Epidermal melanocyte (primary cell): ENCODE measurements around the gene LHFPL2.

ENCODE experiments used
- DNase-seq: peaks from one replicate; pipeline ENCODE4 v3.0.0; 2011; ENCODE audit warnings: low spot score; ENCODE audit not compliant: insufficient read length

The LHFPL2 gene

GRCh38 chr5:78570646-78571045, 77.9 kb downstream of the LHFPL2 start:
- no peak for DNase-seq

GRCh38 chr5:78569441-78569840, 79.1 kb downstream of the LHFPL2 start:
- no peak for DNase-seq

DNA sequence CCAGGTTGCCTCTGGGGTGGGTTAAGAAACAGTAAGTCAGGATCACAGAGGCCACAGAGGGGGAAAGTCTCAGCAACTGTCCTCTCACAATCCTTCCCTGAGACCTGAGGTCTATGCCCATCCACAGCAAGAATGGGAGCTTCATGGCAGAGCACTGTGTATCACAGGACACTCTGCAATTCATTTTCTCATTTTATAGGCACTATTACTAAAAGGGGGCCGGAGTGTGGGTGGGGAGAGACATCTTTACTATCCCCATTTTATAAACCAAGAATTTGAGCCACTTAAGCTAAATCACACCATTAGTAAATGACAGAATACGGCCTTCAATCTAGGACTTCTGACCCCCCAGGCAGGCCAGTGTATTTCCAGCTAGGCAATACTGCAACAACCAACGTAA, 79.9 kb downstream of the LHFPL2 start:
- DNase-seq: no peak

GRCh38 chr5:78568212-78568611, 80.4 kb downstream of the LHFPL2 start:
- DNase-seq: no peak

GRCh38 chr5:78567617-78568016, 81.0 kb downstream of the LHFPL2 start:
- DNase-seq: no peak

DNA sequence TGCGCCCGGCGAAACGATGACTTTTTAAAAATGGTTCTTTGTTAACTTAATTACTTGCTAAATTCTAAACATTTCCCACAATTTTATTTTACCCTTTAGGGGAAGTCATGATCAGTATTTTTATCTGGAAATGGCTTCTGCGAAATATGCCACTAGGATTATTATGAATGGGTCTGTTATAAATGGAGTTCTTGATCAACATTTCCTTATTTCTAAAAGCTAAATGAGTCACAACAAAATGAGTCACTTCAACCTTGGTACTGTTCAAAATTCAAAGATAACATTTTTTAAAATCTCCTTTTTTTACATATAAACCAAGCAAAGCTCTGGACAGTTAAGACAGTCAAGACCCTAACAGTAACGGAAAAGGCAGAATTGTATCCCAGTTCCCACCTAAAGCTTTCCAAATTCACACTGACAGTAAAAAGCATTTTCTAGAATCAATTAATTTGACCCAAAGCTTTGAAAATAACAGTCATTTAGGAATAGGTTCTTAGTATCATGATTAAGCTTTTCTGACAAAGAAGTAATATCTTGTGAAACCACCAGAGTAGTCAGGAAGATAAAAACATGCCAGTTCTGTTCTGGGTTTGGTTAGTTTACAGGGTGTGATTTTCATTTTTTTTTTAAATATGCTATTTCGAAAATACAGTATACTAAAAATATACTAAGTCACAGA, 81.7 kb downstream of the LHFPL2 start:
- no peak for DNase-seq

DNA sequence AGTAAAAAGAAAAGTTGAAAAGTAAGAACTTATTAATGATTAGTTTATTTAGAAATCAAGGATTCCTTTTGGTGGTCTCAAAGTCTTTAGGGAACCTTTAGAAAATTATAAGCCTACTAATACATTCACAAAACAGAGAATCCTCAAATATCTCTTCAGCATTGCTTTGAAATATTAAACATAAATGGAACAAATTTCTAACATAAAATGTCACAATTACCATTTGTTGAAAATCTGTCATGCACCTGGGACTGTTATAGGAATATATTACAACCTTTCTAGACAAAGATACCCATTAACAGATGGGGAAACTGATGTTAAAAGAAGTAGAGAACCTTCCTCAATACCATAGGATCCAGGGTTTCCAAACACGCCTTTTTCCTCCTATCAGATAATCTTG, 83.2 kb downstream of the LHFPL2 start:
- no peak for DNase-seq

- DNase-seq: no peak
Observed at GRCh38 chr5:78563621-78564020, 85.0 kb downstream of the LHFPL2 start.

GRCh38 chr5:78562714-78563330, 85.8 kb downstream of the LHFPL2 start:
- DNase-seq: no peak

- no peak for DNase-seq
Observed at GRCh38 chr5:78562001-78562400, 86.6 kb downstream of the LHFPL2 start.

DNA sequence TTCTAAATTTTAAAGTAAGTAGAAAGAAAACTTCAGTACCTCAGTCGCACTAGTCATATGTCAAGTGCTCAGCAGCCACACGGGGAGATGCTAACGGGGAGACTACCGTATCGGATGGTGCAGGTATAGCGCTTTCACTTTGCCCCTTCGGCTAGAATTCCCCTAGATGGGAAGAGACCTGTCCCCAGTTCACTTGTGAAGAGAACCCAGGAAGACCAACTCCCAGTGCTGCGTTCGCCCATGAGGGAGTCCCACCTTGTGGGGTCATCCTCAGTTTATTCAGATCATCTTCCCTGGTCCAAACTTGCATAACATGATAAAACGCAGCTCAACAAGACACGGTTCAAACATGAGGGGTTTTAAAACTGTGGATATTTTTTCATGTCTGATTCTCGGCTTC, 87.3 kb downstream of the LHFPL2 start:
- no peak for DNase-seq

DNA sequence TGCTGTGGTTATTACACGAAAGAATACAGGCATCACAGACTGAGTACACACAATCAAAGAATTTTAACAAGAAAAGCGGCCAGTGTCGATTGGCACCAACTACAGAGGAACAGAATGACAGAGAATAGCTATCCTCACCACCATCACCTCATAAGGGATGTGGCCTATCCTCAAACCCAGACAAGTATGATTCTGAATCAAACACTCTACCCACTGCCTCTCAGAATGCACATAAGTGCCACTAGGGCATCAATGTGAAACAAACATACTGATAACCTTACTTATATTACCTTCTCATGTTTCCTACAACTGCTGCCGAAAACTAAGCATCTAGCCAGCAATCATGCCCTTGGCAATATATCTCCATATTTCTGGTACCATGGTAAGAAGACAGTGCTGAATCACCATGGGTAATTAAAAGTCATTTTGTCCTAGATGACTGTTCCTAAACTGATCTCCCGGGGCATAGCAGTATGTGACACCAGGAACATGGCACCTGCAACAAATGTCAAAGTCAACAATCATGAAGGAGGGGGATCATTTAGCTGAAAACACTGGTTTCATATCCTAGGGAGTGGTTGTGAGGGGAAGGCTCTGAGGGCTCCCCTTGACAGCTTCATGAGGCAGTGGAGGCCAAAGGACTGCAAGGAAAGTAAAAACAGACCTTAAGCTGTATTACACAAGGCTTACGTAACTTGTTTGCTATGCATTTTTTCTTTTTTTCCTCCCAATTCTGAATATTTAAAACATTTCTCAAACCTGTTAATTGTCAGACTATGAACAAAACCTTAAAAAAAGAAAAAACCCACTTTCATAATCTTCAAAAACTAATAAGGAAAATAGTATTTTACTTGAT, 88.3 kb downstream of the LHFPL2 start:
- no peak for DNase-seq

DNA sequence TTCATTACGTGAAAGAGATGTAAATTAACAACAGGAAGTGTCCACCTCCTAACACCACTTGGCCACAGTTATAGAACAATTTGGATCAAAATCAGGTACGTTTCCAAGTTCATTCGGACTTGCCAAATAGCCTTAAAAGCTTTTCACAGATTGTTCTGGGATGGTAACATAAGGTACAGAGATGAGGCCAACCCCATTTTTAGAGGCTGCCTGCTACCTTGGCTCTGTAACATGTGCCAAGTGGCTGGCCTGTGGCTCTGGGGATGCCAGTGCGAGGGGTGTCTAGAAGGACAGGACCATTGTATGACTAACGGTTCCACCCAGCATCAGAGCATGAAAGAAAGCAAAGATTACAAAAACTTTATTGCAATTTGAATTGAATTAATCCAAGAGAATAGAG, 91.0 kb downstream of the LHFPL2 start:
- DNase-seq: no peak

GRCh38 chr5:78555870-78556269, 92.7 kb downstream of the LHFPL2 start:
- DNase-seq: no peak

DNA sequence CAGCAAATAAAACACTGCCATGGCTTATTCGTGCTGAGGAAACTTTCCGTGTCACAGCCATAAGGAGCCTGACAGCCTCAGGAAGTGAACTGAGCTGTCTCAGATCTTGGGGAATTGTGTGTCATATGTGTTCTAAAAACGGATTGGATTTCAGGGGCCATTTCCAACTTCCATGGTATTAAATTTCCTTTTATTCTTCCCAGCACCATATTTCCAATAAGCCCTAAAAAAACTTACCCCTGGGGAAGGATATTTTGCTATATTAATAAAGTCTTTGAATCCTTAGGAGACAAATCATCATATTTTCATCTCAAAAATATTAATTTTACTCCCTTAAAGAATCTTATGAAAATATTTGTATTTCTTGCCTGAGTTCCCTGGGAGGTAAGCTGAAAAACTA, 93.9 kb downstream of the LHFPL2 start:
- no peak for DNase-seq

DNA sequence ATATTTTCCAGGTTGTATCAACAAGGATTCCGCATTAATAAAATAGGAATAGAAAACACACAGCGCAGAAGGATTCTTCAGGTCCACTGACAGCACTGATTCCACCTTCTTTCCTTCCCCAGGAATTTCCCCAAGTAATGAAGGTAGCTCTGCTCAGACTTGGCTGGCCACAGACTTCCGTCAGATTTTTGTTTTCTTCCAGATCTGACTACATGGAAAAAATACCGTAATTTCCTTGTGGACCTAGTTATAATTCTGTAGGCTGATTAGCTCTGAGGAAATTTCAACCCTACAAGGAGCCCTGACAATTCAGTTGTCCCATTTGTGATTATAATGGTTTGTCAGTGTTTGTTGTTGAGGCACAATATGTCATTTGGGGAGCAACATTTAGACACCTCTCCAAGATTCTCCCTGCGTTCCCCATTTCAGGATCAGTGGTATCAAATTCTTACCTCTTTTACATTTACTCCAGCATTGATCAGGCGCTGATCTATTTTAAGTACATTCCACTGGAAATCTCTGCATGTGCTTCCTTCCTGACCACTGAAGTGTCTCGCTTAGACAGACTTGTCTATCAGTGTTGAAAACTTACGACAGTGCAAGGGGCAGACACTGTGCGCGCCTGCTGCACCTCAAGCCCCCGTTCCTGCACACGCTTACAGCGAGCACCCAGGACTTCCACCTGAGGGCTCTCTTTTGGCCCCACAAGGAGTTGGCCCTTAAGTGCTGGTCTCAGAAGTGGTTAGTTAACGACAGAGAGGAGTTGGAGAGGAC, 94.8 kb downstream of the LHFPL2 start:
- no peak for DNase-seq

- no peak for DNase-seq
Observed at GRCh38 chr5:78552729-78553342, 95.7 kb downstream of the LHFPL2 start.

DNA sequence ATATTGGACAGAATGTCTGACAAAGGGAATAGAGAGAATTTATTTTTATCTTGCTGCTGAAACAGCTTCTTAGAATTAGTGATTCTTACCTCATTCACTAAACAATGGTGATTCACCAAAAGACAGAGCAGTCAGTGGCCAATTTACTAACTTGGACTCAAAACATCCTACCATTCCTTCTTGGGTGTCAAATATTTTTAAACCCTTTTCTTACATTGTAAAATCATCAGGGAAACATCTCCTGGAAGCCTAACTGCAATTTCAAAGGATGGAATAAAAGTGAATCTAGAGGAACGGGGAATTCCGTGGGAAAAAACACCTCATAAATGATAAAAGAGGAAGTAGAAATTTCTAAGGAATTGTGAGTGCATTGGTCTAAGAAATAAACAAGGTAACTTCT, 97.7 kb downstream of the LHFPL2 start:
- no peak for DNase-seq

DNA sequence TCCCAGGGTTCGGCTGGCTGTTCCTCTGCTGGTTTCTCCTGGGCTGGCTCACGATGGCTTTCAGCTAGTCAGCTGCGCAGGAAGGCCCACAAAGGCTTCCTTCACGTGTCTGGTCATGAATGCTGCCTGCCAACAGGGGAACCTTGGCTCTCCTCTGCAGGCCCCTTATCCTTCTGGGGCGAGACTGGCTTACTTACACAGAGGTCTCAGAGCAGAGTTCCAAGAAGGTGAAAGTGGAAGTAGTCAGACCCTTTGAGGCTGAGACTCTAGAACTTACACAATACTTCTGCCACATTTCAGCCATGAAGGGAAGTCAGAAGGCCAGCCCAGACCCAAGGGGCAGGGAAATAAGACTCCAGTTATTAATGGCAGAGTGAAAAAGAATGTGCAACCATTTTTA, 99.5 kb downstream of the LHFPL2 start:
- no peak for DNase-seq

DNA sequence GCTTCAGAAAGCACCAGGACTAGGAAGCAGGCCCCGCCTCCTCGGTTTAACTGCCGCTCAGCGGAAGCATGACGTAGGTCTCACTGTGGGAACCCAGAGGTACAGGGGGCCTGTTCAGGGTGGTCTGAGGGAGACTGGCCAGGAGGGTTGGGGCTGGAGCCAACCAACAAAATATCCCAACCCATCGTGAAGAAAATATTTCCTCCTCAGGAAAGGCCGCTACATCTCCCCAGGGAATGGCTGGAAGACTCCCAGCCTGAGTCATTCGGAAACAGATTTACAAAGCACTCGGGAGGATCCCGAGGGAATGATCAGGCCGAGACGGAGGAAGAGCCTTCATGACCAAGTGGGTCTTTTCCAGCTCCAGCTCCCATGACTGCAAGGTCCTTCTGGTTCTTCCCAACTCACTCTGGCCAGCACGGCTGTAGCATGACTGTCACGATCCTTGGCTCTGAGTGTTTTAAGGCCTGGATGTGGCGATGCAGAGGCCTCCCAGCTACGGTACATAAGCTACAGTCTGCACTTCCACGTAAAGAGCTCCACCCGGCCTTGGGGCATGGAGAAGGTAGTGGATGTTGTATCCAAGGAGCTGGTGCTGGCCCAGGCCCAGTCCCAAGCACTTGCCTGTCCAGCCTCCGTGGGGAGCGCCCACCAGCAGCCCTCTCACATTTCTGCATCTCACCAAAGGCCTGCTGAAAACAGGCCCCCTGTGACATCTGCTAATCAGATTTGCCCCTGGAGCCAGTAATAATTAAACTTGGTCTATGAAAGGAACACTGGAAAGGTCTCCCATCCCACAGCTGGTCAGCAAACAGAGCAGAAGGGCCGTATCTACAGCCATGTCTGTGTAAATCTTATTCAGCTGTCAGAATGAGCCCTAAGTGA, 100.6 kb downstream of the LHFPL2 start:
- no peak for DNase-seq
